Neuronal stem cell (in vitro differentiated cells): Measurements from ENCODE around the gene AHRR.

ENCODE experiments used
- DNase-seq: peaks from one replicate; pipeline ENCODE4 v3.0.0-alpha.2; 2013; ENCODE audit warnings: low spot score
- H2AFZ ChIP-seq: one replicate; pipeline ENCODE4 v1.6.1; 2013; ENCODE audit warnings: mild to moderate bottlenecking, low read length, inconsistent platforms
- H2AK5ac ChIP-seq: 2 replicates; pipeline ENCODE4 v1.6.1; 2013; ENCODE audit warnings: low read depth, mild to moderate bottlenecking, inconsistent platforms, low read length, moderate library complexity, mixed read lengths
- H2BK120ac ChIP-seq: 2 replicates; pipeline ENCODE4 v1.6.1; 2013; ENCODE audit warnings: low read depth, mild to moderate bottlenecking, inconsistent platforms, low read length, moderate library complexity, mixed read lengths
- H2BK12ac ChIP-seq: one replicate; pipeline ENCODE4 v1.6.1; 2013; ENCODE audit warnings: low read length, inconsistent platforms
- H2BK15ac ChIP-seq: 2 replicates; pipeline ENCODE4 v1.6.1; 2013; ENCODE audit warnings: mild to moderate bottlenecking, low read length, inconsistent platforms, mixed read lengths
- H2BK5ac ChIP-seq: one replicate; pipeline ENCODE4 v1.6.1; 2013; ENCODE audit warnings: inconsistent platforms, mild to moderate bottlenecking, low read length, moderate library complexity
- H3K14ac ChIP-seq: one replicate; pipeline ENCODE4 v1.6.1; 2013; ENCODE audit warnings: low read length, inconsistent platforms
- H3K18ac ChIP-seq: 2 replicates; pipeline ENCODE4 v1.6.1; 2013; ENCODE audit warnings: low read length, inconsistent platforms
- H3K23ac ChIP-seq: 2 replicates; pipeline ENCODE4 v1.6.1; 2013; ENCODE audit warnings: low read depth, mild to moderate bottlenecking, mixed read lengths, low read length, inconsistent platforms; ENCODE audit not compliant: poor library complexity
- H3K27ac ChIP-seq: replicated peaks from 3 replicates; pipeline ENCODE4 v1.5.1; 2013; ENCODE audit warnings: low read length, inconsistent platforms
- H3K27me3 ChIP-seq, 3 experiments: 2 replicates each; pipeline ENCODE4 v1.6.1; 2013; ENCODE audit warnings: low read length in 3 of 3, mild to moderate bottlenecking in 2 of 3, inconsistent platforms in 1 of 3, low read depth in 1 of 3, mixed read lengths in 1 of 3, moderate library complexity in 1 of 3; ENCODE audit not compliant: control insufficient read depth in 3 of 3, insufficient read depth in 3 of 3
- H3K36me3 ChIP-seq, 2 donors: replicated peaks in 1 of 2; 2 replicates each; pipeline ENCODE4 v1.6.1; 2013; ENCODE audit warnings: low read length in 2 of 2; ENCODE audit not compliant: control insufficient read depth in 2 of 2, insufficient read depth in 2 of 2
- H3K4ac ChIP-seq: 2 replicates; pipeline ENCODE4 v1.6.1; 2013; ENCODE audit warnings: inconsistent platforms, mild to moderate bottlenecking, low read length, moderate library complexity
- H3K4me1 ChIP-seq, 2 donors: 1 replicate in 1 of 2; 2 replicates in 1 of 2; pipeline ENCODE4 v1.6.1; 2013; ENCODE audit warnings: low read length in 2 of 2, low read depth in 1 of 2; ENCODE audit not compliant: control insufficient read depth in 2 of 2, insufficient read depth in 1 of 2
- H3K4me2 ChIP-seq: one replicate; pipeline ENCODE4 v1.6.1; 2013; ENCODE audit warnings: mild to moderate bottlenecking, low read length, inconsistent platforms; ENCODE audit not compliant: insufficient read depth, poor library complexity, severe bottlenecking
- H3K4me3 ChIP-seq, 2 donors: 2 replicates each; pipeline ENCODE4 v1.5.1; 2013; ENCODE audit warnings: low read length in 2 of 2, mild to moderate bottlenecking in 2 of 2, inconsistent platforms in 1 of 2, moderate library complexity in 1 of 2
- H3K79me1 ChIP-seq: one replicate; pipeline ENCODE4 v1.6.1; 2013; ENCODE audit warnings: low read depth, mild to moderate bottlenecking, inconsistent platforms, low read length, moderate library complexity
- H3K9ac ChIP-seq: one replicate; pipeline ENCODE4 v1.6.1; 2013; ENCODE audit warnings: mild to moderate bottlenecking, low read depth, low read length, inconsistent platforms; ENCODE audit not compliant: poor library complexity
- H3K9me3 ChIP-seq, 2 donors: replicated peaks in 1 of 2; 2 replicates each; pipeline versions ENCODE3 to v1.6.1; 2013; ENCODE audit warnings: low read length in 2 of 2, mild to moderate bottlenecking in 2 of 2, inconsistent platforms in 1 of 2, low read depth in 1 of 2, mixed read lengths in 1 of 2, moderate library complexity in 1 of 2; ENCODE audit not compliant: control insufficient read depth in 2 of 2, insufficient read depth in 1 of 2
- H4K8ac ChIP-seq: one replicate; pipeline ENCODE4 v1.6.1; 2013; ENCODE audit warnings: low read depth, mild to moderate bottlenecking, inconsistent platforms, low read length, moderate library complexity
- H4K91ac ChIP-seq: one replicate; pipeline ENCODE4 v1.6.1; 2013; ENCODE audit warnings: low read length, low read depth, mild to moderate bottlenecking, inconsistent platforms; ENCODE audit not compliant: poor library complexity
- WGBS, 2 donors: extraction: QIAGEN DNeasy Blood & Tissue Kit; methylation state at CpG; one replicate each; pipeline ENCODE4 v1.1.7; 2013; ENCODE audit warnings: missing lambda C conversion rate in 2 of 2, mixed read lengths in 1 of 2; ENCODE audit not compliant: insufficient read length in 2 of 2, insufficient replicate concordance in 1 of 2; ENCODE audit errors: extremely low coverage in 2 of 2; 5-methylcytosine and 5-hydroxymethylcytosine counted together

Gene AHRR

DNA sequence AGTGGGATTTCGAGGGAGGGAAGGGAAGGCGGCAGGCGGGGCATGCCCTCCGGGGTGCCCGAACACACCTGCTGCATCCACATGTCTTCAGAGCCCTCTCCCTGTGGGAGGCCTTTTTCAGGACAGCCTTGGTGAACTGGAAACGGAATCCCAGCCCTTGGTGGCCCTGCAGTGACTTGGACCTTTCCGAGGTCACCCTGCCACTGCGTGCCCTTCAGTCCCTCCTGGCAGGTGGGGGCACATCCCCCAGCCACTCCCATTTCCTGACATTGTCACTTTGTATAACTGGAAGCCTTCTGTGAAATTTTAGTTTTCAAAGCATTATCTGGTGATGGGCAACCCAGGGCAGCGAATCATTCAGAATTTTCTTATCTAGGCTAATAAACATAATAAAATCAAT lies 11.0 kb upstream of the AHRR start:
- Histone ChIP-seq H2BK120ac (no peak overlapping the region), H3K14ac (no peak overlapping the region), H2BK12ac (no peak overlapping the region), H3K9me3 (no peaks in the 10 kb centered on the region), H3K79me1 (peaks cover 4% of the 10 kb centered on the region), H3K4me3 (no peak overlapping the region), H3K4me1 (peaks cover 0 to 3% of the 10 kb centered on the region in 2 donors), H3K4ac (no peak overlapping the region), H3K4me2 (no peak overlapping the region), H2BK5ac (no peak overlapping the region), H3K9ac (peak overlapping the region; percentile 44), H3K18ac (no peak overlapping the region), H2BK15ac (no peak overlapping the region), H3K27me3 (no peaks in the 10 kb centered on the region), H3K36me3 (peaks cover 19 to 77% of the 10 kb centered on the region in 2 donors), H4K91ac (no peak overlapping the region), H2AK5ac (no peak overlapping the region), H4K8ac (no peak overlapping the region), H3K27ac (no peak overlapping the region), H2AFZ (no peak overlapping the region), H3K23ac (no peak overlapping the region)
- DNase-seq, result no peak
- no CpG with 5 or more reads among the region's 9 CpGs for WGBS, 2 donors

DNA sequence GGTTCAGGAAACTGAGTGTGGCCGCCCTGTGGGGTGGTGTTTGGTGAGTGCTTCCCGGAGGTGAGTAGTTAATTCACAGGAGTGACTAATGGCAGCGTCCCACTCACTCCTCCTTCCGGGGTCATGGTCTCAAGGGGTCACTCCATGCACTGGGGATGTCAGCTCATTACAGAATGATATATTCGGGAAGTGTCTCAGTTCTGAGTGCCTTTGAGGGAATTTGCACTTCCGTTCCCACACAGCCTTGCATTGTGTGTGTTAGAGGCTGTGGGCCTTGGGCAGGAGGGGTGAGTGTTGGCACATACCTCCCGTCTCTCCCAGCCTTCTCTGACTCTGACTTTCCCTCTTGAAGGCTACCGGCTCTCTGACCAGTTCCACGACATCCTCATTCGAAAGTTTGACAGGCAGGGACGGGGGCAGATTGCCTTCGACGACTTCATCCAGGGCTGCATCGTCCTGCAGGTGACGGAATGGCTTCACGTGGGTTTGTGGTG lies 10.5 kb upstream of the AHRR start:
- H2AFZ ChIP-seq, result no peak overlapping the region
- no CpG with 5 or more reads among the region's 16 CpGs for WGBS, 2 donors
- peaks cover 18 to 74% of the 10 kb centered on the region in 2 donors for H3K36me3 ChIP-seq
- H3K4ac ChIP-seq, result no peak overlapping the region
- peak overlapping the region in 1 of 2 donors; percentile 41 for H3K4me3 ChIP-seq
- H3K9ac ChIP-seq, result no peak overlapping the region
- H3K18ac ChIP-seq, result no peak overlapping the region
- peaks cover 3% of the 10 kb centered on the region for H3K79me1 ChIP-seq
- H2BK15ac ChIP-seq, result no peak overlapping the region
- no peaks in the 10 kb centered on the region for H3K9me3 ChIP-seq
- H3K4me1 ChIP-seq, result peaks cover 0 to 3% of the 10 kb centered on the region in 2 donors
- H2BK5ac ChIP-seq, result no peak overlapping the region
- no peak overlapping the region for H4K91ac ChIP-seq
- no peak overlapping the region for H2BK120ac ChIP-seq
- no peak overlapping the region for H2BK12ac ChIP-seq
- no peak overlapping the region for H4K8ac ChIP-seq
- H3K4me2 ChIP-seq, result no peak overlapping the region
- DNase-seq, result no peak
- H3K27ac ChIP-seq, result no peak overlapping the region
- H2AK5ac ChIP-seq, result no peak overlapping the region
- H3K14ac ChIP-seq, result no peak overlapping the region
- H3K27me3 ChIP-seq, result no peaks in the 10 kb centered on the region
- H3K23ac ChIP-seq, result no peak overlapping the region

DNA sequence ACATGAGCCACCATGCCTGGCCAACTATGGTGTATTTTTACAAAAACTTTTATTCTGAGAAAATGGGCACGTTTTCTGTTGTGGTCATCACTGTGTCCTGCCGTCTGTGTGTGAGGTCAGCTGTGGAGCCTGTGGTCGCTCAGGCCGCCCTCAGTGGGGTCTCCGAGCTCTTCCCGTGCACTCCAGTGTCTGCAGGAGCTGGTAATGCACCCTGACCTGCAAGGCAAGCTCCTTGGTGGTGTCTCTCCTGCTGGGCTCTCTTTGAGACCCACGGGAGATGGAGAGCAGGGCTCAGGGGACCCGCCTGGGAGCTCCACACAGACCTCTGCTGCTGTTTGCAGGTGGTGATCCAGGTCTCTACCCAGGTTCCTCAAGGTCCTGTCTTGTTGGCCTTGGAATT lies 9.6 kb upstream of the AHRR start:
- no CpG with 5 or more reads among the region's 8 CpGs for WGBS, 2 donors
- H3K14ac ChIP-seq, result no peak overlapping the region
- DNase-seq, result no peak
- no peak overlapping the region for H4K91ac ChIP-seq
- H2AFZ ChIP-seq, result no peak overlapping the region
- no peak overlapping the region for H3K4me2 ChIP-seq
- H2BK120ac ChIP-seq, result no peak overlapping the region
- no peaks in the 10 kb centered on the region for H3K9me3 ChIP-seq
- H3K79me1 ChIP-seq, result peaks cover 4% of the 10 kb centered on the region
- H3K9ac ChIP-seq, result no peak overlapping the region
- H3K27ac ChIP-seq, result no peak overlapping the region
- no peak overlapping the region for H3K4me3 ChIP-seq
- H3K18ac ChIP-seq, result no peak overlapping the region
- H3K4ac ChIP-seq, result no peak overlapping the region
- no peak overlapping the region for H4K8ac ChIP-seq
- no peak overlapping the region for H2BK5ac ChIP-seq
- H2BK15ac ChIP-seq, result no peak overlapping the region
- H2AK5ac ChIP-seq, result no peak overlapping the region
- H3K4me1 ChIP-seq, result peaks cover 3 to 5% of the 10 kb centered on the region in 2 donors
- H3K23ac ChIP-seq, result no peak overlapping the region
- no peaks in the 10 kb centered on the region for H3K27me3 ChIP-seq
- no peak overlapping the region for H2BK12ac ChIP-seq
- peaks cover 16 to 73% of the 10 kb centered on the region in 2 donors for H3K36me3 ChIP-seq

DNA sequence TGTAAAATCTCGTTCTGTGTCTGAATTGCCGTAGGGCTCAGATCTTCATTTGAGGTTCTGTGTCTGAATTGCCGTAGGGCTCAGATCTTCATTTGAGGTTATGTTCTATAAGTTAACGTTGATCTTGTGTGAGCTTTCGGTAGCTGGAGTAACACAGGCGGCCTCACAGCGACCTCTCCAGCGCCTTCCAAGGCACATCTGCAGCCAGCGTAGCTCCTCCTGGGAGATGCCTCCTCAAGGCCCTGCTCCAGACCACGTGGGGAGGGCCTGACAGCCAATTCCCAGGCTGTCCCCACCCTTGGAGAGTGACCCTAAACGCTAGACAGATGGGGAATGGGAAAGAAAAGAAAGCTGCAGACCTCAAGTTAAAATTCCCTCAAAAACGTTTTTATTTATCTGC lies 8.7 kb upstream of the AHRR start:
- DNase-seq, result no peak
- H3K27me3 ChIP-seq, result no peaks in the 10 kb centered on the region
- no CpG with 5 or more reads among the region's 12 CpGs for WGBS, 2 donors

More for the DNA sequence above, 8.7 kb upstream of the AHRR start:
- Histone ChIP-seq H3K23ac (no peak overlapping the region), H3K4me3 (no peak overlapping the region), H4K91ac (no peak overlapping the region), H3K4me1 (peaks cover 4 to 8% of the 10 kb centered on the region in 2 donors), H3K36me3 (peaks cover 16 to 65% of the 10 kb centered on the region in 2 donors), H3K4ac (no peak overlapping the region), H2AK5ac (no peak overlapping the region), H2BK15ac (no peak overlapping the region), H2BK120ac (no peak overlapping the region), H3K9ac (no peak overlapping the region), H3K14ac (no peak overlapping the region), H2BK12ac (no peak overlapping the region), H3K4me2 (no peak overlapping the region), H2AFZ (no peak overlapping the region), H4K8ac (no peak overlapping the region), H3K9me3 (no peaks in the 10 kb centered on the region), H3K27ac (no peak overlapping the region), H3K18ac (no peak overlapping the region), H3K79me1 (peaks cover 6% of the 10 kb centered on the region), H2BK5ac (no peak overlapping the region)
